ENCODE results near the gene PTBP3.
"Not testable (repeated sequence)": the region's sequence is repeated elsewhere in the genome, so short reads cannot be mapped to it uniquely, and the experiment has no call there.

Gene PTBP3

DNA sequence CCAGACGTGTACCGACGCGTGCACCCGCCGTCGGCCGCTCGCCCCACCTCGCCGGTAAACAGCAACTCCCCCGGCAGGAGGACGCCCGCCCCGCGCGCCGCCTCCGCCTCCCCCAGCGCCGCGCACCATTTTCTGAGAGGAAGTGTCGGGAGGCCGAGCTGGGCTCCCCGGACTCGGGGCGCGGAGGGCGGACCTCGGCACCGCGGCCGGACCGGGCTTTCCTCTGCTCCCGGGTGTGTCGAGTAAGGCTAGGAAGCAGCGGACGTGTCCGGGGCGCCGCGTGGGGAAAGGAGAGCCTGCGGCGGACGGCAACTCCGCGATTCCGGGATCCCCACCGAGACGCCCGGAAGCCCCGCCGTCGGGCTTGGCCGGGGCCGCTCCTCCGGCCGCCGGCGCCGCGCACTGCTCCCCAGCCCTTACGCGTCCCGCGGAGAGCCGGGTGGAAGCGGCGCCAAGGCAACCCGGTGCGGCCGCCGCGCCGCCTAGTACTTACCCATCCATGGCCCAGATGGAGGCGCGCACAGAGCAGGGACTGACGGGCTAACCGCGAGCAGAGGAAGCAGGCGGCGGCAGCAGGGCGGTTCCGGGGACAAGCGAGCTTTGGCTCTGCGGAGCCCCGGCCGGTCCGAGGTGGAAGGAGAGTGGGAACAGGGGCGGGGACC is at the start of gene PTBP3:
Gene PTBP3, minus strand, starts transcription at position 643 of the 662 bp plus-strand sequence. CDS start 35,754 bp downstream, outside the sequence.
- peak in 41 of 42 donors; percentile 15 to 92 (median 55) for DNase-seq
- intact Hi-C loops (cut with DNase I) = loop anchor here (10.0 kb wide), 1 partner anchor 238 kb away; no protein-coding TSS in a partner anchor

GRCh38 chr9:112382501-112383364 is 49.3 kb upstream of the PTBP3 start:
- intact Hi-C loops (cut with DNase I) = loop anchor here (5.0 kb wide), 1 partner anchor 335 kb away; the partner anchor contains the start of gene INIP
- DNase-seq = no peak

- intact Hi-C loops (cut with DNase I) = loop anchor here (5.0 kb wide), 1 partner anchor 335 kb away; the partner anchor contains the start of gene INIP
- no peak for DNase-seq
Measured at GRCh38 chr9:112382066-112382465, 48.6 kb upstream of the PTBP3 start.

DNA sequence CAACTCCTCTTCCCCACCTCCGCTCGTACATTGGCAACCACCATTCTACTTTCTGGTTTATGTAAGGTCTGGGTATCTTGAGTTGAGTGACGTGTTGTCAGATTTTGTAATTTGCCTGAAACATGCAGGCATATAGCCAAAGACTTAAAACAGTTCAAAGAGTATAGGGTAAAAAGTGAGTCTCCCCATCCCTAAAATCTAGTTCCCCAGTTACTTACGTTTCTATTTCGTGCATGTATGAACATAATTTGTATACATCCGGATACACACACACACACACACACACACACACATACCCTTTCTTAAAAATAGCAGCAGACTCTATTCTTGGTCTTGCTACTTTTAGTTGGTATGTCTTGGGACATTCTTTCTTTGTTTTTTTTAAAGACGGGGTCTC is 47.4 kb upstream of the PTBP3 start:
- intact Hi-C loops (cut with DNase I) = loop anchor here (5.0 kb wide), 1 partner anchor 336 kb away; the partner anchor contains the start of gene INIP
- DNase-seq = peak in 8 of 42 donors; percentile 1 to 49 (median 18)

GRCh38 chr9:112380102-112380824 is 46.8 kb upstream of the PTBP3 start, which contains the start of gene HSDL2:
TSS of gene HSDL2 (plus strand) at chr9:112380108. CDS start at chr9:112380164, 56 bp downstream.
- intact Hi-C loops (cut with DNase I) = loop anchor here (5.0 kb wide), 1 partner anchor 337 kb away; the partner anchor contains the start of gene INIP
- DNase-seq = peak in 11 of 42 donors; percentile 27 to 49 (median 37)

GRCh38 chr9:112379177-112380101 is 46.0 kb upstream of the PTBP3 start:
- intact Hi-C loops (cut with DNase I) = loop anchor here (2.0 to 10.0 kb wide), 3 partner anchors 45 to 338 kb away; partner anchors contain the start of genes INIP and KIAA1958
- DNase-seq = peak; percentile 94 to 100 (median 99)

GRCh38 chr9:112378328-112379176 is 45.1 kb upstream of the PTBP3 start:
- peak in 9 of 42 donors; percentile 3 to 49 (median 10) for DNase-seq
- intact Hi-C loops (cut with DNase I) = loop anchor here (2.0 to 10.0 kb wide), 2 partner anchors 44 to 106 kb away; partner anchors contain the start of gene KIAA1958

DNA sequence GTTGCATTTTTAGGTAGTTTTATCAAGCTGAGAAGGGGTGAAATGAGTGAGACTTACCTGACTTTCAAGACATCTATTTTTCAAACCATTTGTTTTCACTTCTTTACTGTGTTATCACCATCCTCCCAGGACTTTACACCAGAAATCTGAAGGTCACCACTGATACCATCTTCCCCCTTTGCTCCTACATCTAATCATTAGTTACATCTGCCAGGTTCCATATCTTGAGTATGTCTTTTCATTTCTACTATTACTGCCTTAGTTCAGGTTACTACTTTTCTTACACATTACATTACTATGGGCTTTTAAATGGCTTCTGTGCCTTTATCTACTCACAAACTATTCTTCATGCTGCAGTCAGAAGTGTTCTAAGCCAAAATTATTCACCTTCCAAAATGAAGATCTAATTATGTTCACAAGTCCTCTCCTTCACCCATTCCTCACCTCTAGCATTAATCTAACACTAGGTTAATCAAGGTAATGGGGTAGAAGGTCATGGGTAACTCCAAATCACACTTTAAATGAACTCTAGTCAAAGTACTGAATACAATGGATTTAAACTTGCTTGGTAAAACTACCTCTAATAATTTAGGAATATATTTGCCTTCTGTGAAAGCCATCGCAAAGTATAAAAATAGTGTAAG is 44.4 kb upstream of the PTBP3 start:
- no peak for DNase-seq
- intact Hi-C loops (cut with DNase I) = loop anchor here (2.0 to 10.0 kb wide), 2 partner anchors 43 to 107 kb away; partner anchors contain the start of gene KIAA1958

DNA sequence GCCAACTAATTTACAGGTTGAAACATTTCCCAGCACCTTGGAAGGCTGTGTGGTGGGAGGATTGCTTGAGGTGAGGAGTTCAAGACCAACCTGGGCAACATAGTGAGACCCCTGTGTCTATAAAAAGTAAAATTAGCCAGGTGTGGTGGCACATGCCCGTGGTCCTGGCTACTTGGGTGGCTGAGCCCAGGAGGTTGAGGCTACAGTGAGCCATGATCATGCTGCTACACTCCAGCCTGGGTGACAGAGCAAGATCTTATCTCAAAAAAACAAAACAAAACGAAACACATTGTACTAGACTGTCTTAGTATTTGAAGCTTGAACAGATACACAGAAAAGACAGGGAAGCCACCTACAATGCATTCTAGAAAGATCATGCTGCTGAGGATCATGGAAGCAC is 43.7 kb upstream of the PTBP3 start:
- DNase-seq = no peak
- intact Hi-C loops (cut with DNase I) = loop anchor here (10.0 kb wide), 1 partner anchor 108 kb away; the partner anchor contains the start of gene KIAA1958

GRCh38 chr9:112375361-112375760 is 41.9 kb upstream of the PTBP3 start:
- intact Hi-C loops (cut with DNase I) = loop anchor here (10.0 kb wide), 1 partner anchor 109 kb away; the partner anchor contains the start of gene KIAA1958
- DNase-seq = no peak

GRCh38 chr9:112374232-112374631 is 40.8 kb upstream of the PTBP3 start:
- DNase-seq = not testable (repeated sequence)
- intact Hi-C loops (cut with DNase I) = loop anchor here (10.0 kb wide), 1 partner anchor 111 kb away; the partner anchor contains the start of gene KIAA1958

DNA sequence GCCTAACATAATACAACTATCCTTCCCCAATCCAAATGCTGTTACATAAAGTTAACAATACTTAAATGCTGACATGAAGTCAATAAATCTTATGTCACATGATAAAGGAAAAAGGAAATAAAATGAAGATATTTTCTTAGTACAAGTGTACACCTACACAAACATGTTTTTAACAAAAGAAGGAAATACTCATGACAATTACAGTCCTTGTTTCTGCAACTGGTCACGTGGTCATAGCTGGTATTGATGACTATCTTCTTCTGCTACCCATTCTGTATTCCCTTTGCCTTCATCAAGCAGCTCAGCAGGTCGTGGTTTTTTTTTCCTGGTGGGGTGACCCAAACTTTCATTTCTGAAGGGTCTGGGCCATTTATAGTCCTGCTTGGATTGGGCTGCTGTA is 40.2 kb upstream of the PTBP3 start:
- intact Hi-C loops (cut with DNase I) = loop anchor here (10.0 kb wide), 1 partner anchor 111 kb away; the partner anchor contains the start of gene KIAA1958
- DNase-seq = not testable (repeated sequence)

DNA sequence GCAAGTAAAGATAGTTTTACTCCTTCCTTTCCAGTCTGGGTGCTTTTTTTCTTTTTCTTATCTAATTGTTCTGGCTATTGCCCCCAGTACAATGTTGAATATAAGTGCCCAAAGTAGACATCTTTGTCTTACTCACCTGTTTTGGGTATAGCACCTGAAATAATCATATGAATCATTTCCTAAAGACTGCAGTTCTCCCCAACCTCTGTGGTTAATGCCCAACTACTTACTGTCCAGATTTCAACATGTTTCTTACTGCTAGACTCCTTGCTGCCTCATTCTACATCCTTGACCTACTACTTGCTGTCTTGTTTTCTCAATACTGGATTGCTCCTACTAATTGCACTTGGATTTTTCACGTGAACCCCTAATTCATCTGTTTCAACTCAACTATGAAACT is 37.6 kb upstream of the PTBP3 start:
- intact Hi-C loops (cut with DNase I) = loop anchor here (10.0 kb wide), 1 partner anchor 114 kb away; the partner anchor contains the start of gene KIAA1958
- no peak for DNase-seq

- DNase-seq = no peak
- intact Hi-C loops (cut with DNase I) = loop anchor here (10.0 kb wide), 1 partner anchor 115 kb away; the partner anchor contains the start of gene KIAA1958
Measured at GRCh38 chr9:112369817-112370216, 36.4 kb upstream of the PTBP3 start.

DNA sequence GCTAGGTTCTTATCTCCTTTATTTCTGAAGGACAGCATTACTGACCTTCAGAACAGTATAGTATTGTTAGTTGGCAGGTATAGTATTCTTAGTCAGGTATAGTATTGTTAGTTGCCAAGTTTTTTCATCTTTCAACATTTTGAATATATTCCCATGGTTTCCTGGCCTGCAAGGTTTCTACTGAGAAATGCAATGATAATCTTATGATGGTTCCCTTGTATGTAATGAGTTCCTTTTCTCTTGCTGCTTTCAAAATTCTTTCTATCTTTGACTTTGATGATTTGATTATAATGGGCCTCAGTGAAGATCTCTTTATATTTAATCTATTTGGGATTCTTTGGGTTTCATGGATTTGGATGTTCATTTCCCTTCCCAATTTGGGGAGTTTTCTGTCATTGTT is 34.0 kb upstream of the PTBP3 start:
- intact Hi-C loops (cut with DNase I) = no loop called here
- no peak for DNase-seq

DNA sequence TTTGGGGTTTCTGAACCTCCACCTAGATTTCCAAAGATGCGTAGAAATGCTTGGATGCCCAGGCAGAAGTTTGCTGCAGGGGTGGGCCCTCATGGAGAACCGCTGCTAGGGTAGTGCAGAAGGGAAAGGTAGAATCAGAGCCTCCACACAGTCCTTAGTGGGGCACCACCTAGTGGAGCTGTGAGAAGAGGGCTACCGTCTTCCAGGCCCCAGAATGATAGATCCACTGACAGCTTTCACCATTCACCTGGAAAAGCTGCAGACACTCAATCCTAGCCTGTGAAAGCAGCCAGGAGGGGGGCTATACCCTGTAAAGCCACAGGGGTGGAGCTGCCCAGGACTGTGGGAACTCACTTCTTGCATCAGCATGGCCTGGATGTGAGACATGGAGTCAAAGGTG is 33.2 kb upstream of the PTBP3 start:
- DNase-seq = no peak
- intact Hi-C loops (cut with DNase I) = no loop called here

All from head of caudate nucleus (tissue), 42 donors.